ENCODE results near the gene RAB11FIP4. TPM values are rescaled to one million over a fixed set of nuclear protein-coding genes. Genes with fewer than 3 reads are reported as not detected.

Gene RAB11FIP4
- polyA plus RNA-seq, 4 donors, result 11.6 to 33.8 (median 18.7) TPM

- Histone ChIP-seq H3K27me3 (ENCODE audit: control insufficient read depth in 3 of 3, insufficient read depth in 3 of 3, low read length in 3 of 3) (no peaks in the 10 kb centered on the region), H3K27ac (ENCODE audit: low read depth in 1 of 3, low read length in 2 of 3) (no peak overlapping the region), H3K4me1 (ENCODE audit: control insufficient read depth in 3 of 3, insufficient read depth in 2 of 3, low read depth in 1 of 3, low read length in 2 of 3) (no peaks in the 10 kb centered on the region), H3K4me3 (ENCODE audit: low read depth in 1 of 3, low read length in 3 of 3) (no peak overlapping the region), H3K36me3 (ENCODE audit: control insufficient read depth in 3 of 3, insufficient read depth in 2 of 3, low read depth in 1 of 3, low read length in 3 of 3) (no peaks in the 10 kb centered on the region), H3K9me3 (ENCODE audit: control insufficient read depth in 2 of 2, insufficient read depth in 1 of 2, low read depth in 1 of 2, low read length in 1 of 2) (no peaks in the 10 kb centered on the region)
- 73 to 78% (median 73%) methylated on average over 9 of the region's 9 CpGs for WGBS, 3 donors
- FAIRE-seq (no peak), DNase-seq (no peak)
Observed at GRCh38 chr17:31568121-31568520, 176.6 kb downstream of the RAB11FIP4 start.

- no peaks in the 10 kb centered on the region for H3K27me3 ChIP-seq (ENCODE audit: control insufficient read depth in 3 of 3, insufficient read depth in 3 of 3, low read length in 3 of 3)
- H3K4me1 ChIP-seq (ENCODE audit: control insufficient read depth in 3 of 3, insufficient read depth in 2 of 3, low read depth in 1 of 3, low read length in 2 of 3), result no peaks in the 10 kb centered on the region
- DNase-seq (no peak), FAIRE-seq (no peak)
- H3K9me3 ChIP-seq (ENCODE audit: control insufficient read depth in 2 of 2, insufficient read depth in 1 of 2, low read depth in 1 of 2, low read length in 1 of 2), result no peaks in the 10 kb centered on the region
- no peaks in the 10 kb centered on the region for H3K36me3 ChIP-seq (ENCODE audit: control insufficient read depth in 3 of 3, insufficient read depth in 2 of 3, low read depth in 1 of 3, low read length in 3 of 3)
- H3K27ac ChIP-seq (ENCODE audit: low read depth in 1 of 3, low read length in 2 of 3), result no peak overlapping the region
- H3K4me3 ChIP-seq (ENCODE audit: low read depth in 1 of 3, low read length in 3 of 3), result no peak overlapping the region
- 90 to 95% (median 92%) methylated on average over 7 of the region's 7 CpGs for WGBS, 3 donors
Observed at GRCh38 chr17:31568539-31568938, 177.1 kb downstream of the RAB11FIP4 start.

- Histone ChIP-seq H3K9me3 (ENCODE audit: control insufficient read depth in 2 of 2, insufficient read depth in 1 of 2, low read depth in 1 of 2, low read length in 1 of 2) (no peaks in the 10 kb centered on the region), H3K36me3 (ENCODE audit: control insufficient read depth in 3 of 3, insufficient read depth in 2 of 3, low read depth in 1 of 3, low read length in 3 of 3) (no peaks in the 10 kb centered on the region), H3K4me1 (ENCODE audit: control insufficient read depth in 3 of 3, insufficient read depth in 2 of 3, low read depth in 1 of 3, low read length in 2 of 3) (no peaks in the 10 kb centered on the region), H3K27ac (ENCODE audit: low read depth in 1 of 3, low read length in 2 of 3) (peak overlapping the region in 1 of 3 donors; percentile 56), H3K27me3 (ENCODE audit: control insufficient read depth in 3 of 3, insufficient read depth in 3 of 3, low read length in 3 of 3) (no peaks in the 10 kb centered on the region), H3K4me3 (ENCODE audit: low read depth in 1 of 3, low read length in 3 of 3) (no peak overlapping the region)
- DNase-seq (no peak), FAIRE-seq (no peak)
- WGBS, 3 donors, result 85 to 89% (median 86%) methylated on average over 6 of the region's 6 CpGs
Observed at GRCh38 chr17:31570231-31570630, 178.8 kb downstream of the RAB11FIP4 start.

GRCh38 chr17:31570951-31571892, 179.7 kb downstream of the RAB11FIP4 start:
- Histone ChIP-seq H3K4me3 (ENCODE audit: low read depth in 1 of 3, low read length in 3 of 3) (no peak overlapping the region), H3K27me3 (ENCODE audit: control insufficient read depth in 3 of 3, insufficient read depth in 3 of 3, low read length in 3 of 3) (no peaks in the 10 kb centered on the region), H3K36me3 (ENCODE audit: control insufficient read depth in 3 of 3, insufficient read depth in 2 of 3, low read depth in 1 of 3, low read length in 3 of 3) (no peaks in the 10 kb centered on the region), H3K4me1 (ENCODE audit: control insufficient read depth in 3 of 3, insufficient read depth in 2 of 3, low read depth in 1 of 3, low read length in 2 of 3) (no peaks in the 10 kb centered on the region), H3K27ac (ENCODE audit: low read depth in 1 of 3, low read length in 2 of 3) (peak overlapping the region in 1 of 3 donors; percentile 59), H3K9me3 (ENCODE audit: control insufficient read depth in 2 of 2, insufficient read depth in 1 of 2, low read depth in 1 of 2, low read length in 1 of 2) (no peaks in the 10 kb centered on the region)
- 58 to 83% (median 81%) methylated on average over 14 of the region's 14 CpGs for WGBS, 3 donors
- FAIRE-seq (no peak), DNase-seq (no peak)

GRCh38 chr17:31572341-31572740, 180.9 kb downstream of the RAB11FIP4 start:
- Histone ChIP-seq H3K36me3 (ENCODE audit: control insufficient read depth in 3 of 3, insufficient read depth in 2 of 3, low read depth in 1 of 3, low read length in 3 of 3) (no peaks in the 10 kb centered on the region), H3K27me3 (ENCODE audit: control insufficient read depth in 3 of 3, insufficient read depth in 3 of 3, low read length in 3 of 3) (no peaks in the 10 kb centered on the region), H3K4me3 (ENCODE audit: low read depth in 1 of 3, low read length in 3 of 3) (no peak overlapping the region), H3K27ac (ENCODE audit: low read depth in 1 of 3, low read length in 2 of 3) (no peak overlapping the region), H3K4me1 (ENCODE audit: control insufficient read depth in 3 of 3, insufficient read depth in 2 of 3, low read depth in 1 of 3, low read length in 2 of 3) (no peaks in the 10 kb centered on the region), H3K9me3 (ENCODE audit: control insufficient read depth in 2 of 2, insufficient read depth in 1 of 2, low read depth in 1 of 2, low read length in 1 of 2) (no peaks in the 10 kb centered on the region)
- no peak for DNase-seq
- 88 to 89% (median 88%) methylated on average over 7 of the region's 7 CpGs for WGBS, 3 donors
- FAIRE-seq, result no peak

- H3K27me3 ChIP-seq (ENCODE audit: control insufficient read depth in 3 of 3, insufficient read depth in 3 of 3, low read length in 3 of 3), result no peaks in the 10 kb centered on the region
- no peaks in the 10 kb centered on the region for H3K9me3 ChIP-seq (ENCODE audit: control insufficient read depth in 2 of 2, insufficient read depth in 1 of 2, low read depth in 1 of 2, low read length in 1 of 2)
- no peak overlapping the region for H3K27ac ChIP-seq (ENCODE audit: low read depth in 1 of 3, low read length in 2 of 3)
- H3K36me3 ChIP-seq (ENCODE audit: control insufficient read depth in 3 of 3, insufficient read depth in 2 of 3, low read depth in 1 of 3, low read length in 3 of 3), result no peaks in the 10 kb centered on the region
- FAIRE-seq, result no peak
- H3K4me3 ChIP-seq (ENCODE audit: low read depth in 1 of 3, low read length in 3 of 3), result no peak overlapping the region
- WGBS, 3 donors, result 72 to 85% (median 74%) methylated on average over 6 of the region's 6 CpGs
- DNase-seq, result no peak
- no peaks in the 10 kb centered on the region for H3K4me1 ChIP-seq (ENCODE audit: control insufficient read depth in 3 of 3, insufficient read depth in 2 of 3, low read depth in 1 of 3, low read length in 2 of 3)
Observed at GRCh38 chr17:31573047-31573446, 181.6 kb downstream of the RAB11FIP4 start.

GRCh38 chr17:31573861-31574260, 182.4 kb downstream of the RAB11FIP4 start:
- no peaks in the 10 kb centered on the region for H3K27me3 ChIP-seq (ENCODE audit: control insufficient read depth in 3 of 3, insufficient read depth in 3 of 3, low read length in 3 of 3)
- no peak overlapping the region for H3K27ac ChIP-seq (ENCODE audit: low read depth in 1 of 3, low read length in 2 of 3)
- WGBS, 3 donors, result 50 to 77% (median 60%) methylated on average over 6 of the region's 6 CpGs
- no peaks in the 10 kb centered on the region for H3K36me3 ChIP-seq (ENCODE audit: control insufficient read depth in 3 of 3, insufficient read depth in 2 of 3, low read depth in 1 of 3, low read length in 3 of 3)
- no peaks in the 10 kb centered on the region for H3K4me1 ChIP-seq (ENCODE audit: control insufficient read depth in 3 of 3, insufficient read depth in 2 of 3, low read depth in 1 of 3, low read length in 2 of 3)
- H3K9me3 ChIP-seq (ENCODE audit: control insufficient read depth in 2 of 2, insufficient read depth in 1 of 2, low read depth in 1 of 2, low read length in 1 of 2), result no peaks in the 10 kb centered on the region
- FAIRE-seq (no peak), DNase-seq (no peak)
- no peak overlapping the region for H3K4me3 ChIP-seq (ENCODE audit: low read depth in 1 of 3, low read length in 3 of 3)

GRCh38 chr17:31574458-31574857, 183.0 kb downstream of the RAB11FIP4 start:
- H3K27me3 ChIP-seq (ENCODE audit: control insufficient read depth in 3 of 3, insufficient read depth in 3 of 3, low read length in 3 of 3), result no peaks in the 10 kb centered on the region
- FAIRE-seq (no peak), DNase-seq (no peak)
- H3K36me3 ChIP-seq (ENCODE audit: control insufficient read depth in 3 of 3, insufficient read depth in 2 of 3, low read depth in 1 of 3, low read length in 3 of 3), result no peaks in the 10 kb centered on the region
- no peak overlapping the region for H3K27ac ChIP-seq (ENCODE audit: low read depth in 1 of 3, low read length in 2 of 3)
- no peaks in the 10 kb centered on the region for H3K4me1 ChIP-seq (ENCODE audit: control insufficient read depth in 3 of 3, insufficient read depth in 2 of 3, low read depth in 1 of 3, low read length in 2 of 3)
- H3K9me3 ChIP-seq (ENCODE audit: control insufficient read depth in 2 of 2, insufficient read depth in 1 of 2, low read depth in 1 of 2, low read length in 1 of 2), result no peaks in the 10 kb centered on the region
- H3K4me3 ChIP-seq (ENCODE audit: low read depth in 1 of 3, low read length in 3 of 3), result no peak overlapping the region
- WGBS, 3 donors, result 93 to 98% (median 94%) methylated on average over 10 of the region's 10 CpGs

All from small intestine (tissue), 7 donors.